HEK293T (cell line): ENCODE measurements around the gene STRADB.

Experiments used
- BHLHE40 ChIP-seq: fragments of 450-650 bp; IDR thresholded peaks from 2 replicates; pipeline ENCODE4 v1.6.1; 2016; ENCODE audit warnings: mild to moderate bottlenecking, moderate library complexity, borderline replicate concordance
- FOXA1 ChIP-seq: fragments of 450-650 bp; IDR thresholded peaks from 2 replicates; pipeline ENCODE4 v1.6.1; 2016; ENCODE audit warnings: mild to moderate bottlenecking
- FOXK2 ChIP-seq: fragments of 450-650 bp; IDR thresholded peaks from 2 replicates; pipeline ENCODE4 v1.6.1; 2016; ENCODE audit warnings: mild to moderate bottlenecking
- FOXM1 ChIP-seq: fragments of 450-650 bp; IDR thresholded peaks from 2 replicates; pipeline ENCODE4 v1.6.1; 2017; ENCODE audit warnings: mild to moderate bottlenecking, borderline replicate concordance
- SUZ12 ChIP-seq: fragments of 450-650 bp; IDR thresholded peaks from 2 replicates; pipeline ENCODE4 v1.6.1; 2016; ENCODE audit warnings: mild to moderate bottlenecking

GRCh38 chr2:201502713-201503112 lies 51.2 kb downstream of the STRADB start:
- TF ChIP-seq BHLHE40 (no peak), FOXK2 (no peak), FOXA1 (no peak), FOXM1 (no peak), SUZ12 (no peak)
